GM12878 (cell line): ENCODE results near the gene PCDHA4. TPM values are rescaled to one million over a fixed set of nuclear protein-coding genes. Genes with fewer than 3 reads are reported as not detected.
"Not testable (repeated sequence)": the region's sequence is repeated elsewhere in the genome, so short reads cannot be mapped to it uniquely, and the experiment has no call there.

Experiments used
- ATAC-seq: fragments of 200-7000 bp; cut with Tn5 transposase; 3 replicates; pipeline ENCODE4 v1.9.1; 2020; ENCODE audit warnings: mild to moderate bottlenecking, moderate library complexity
- BruUV-seq: library from RNA; stranded (reverse); fragments of 400-500 nt; replicated peaks from 2 replicates; lab custom pipeline; 2021; lab: Mats Ljungman, UMichigan
- CTCF ChIA-PET: fragments of 300-600 bp; sonication (Branson Sonifier 250); formaldehyde crosslinking; extraction: SDS; loops from one replicate; lab custom pipeline; 2021; ENCODE audit warnings: inconsistent platforms; lab: Yijun Ruan, JAX
- POLR2A ChIA-PET: fragments of 350-600 bp; formaldehyde crosslinking; extraction: SDS; loops from one replicate; lab custom pipeline; 2021; ENCODE audit warnings: inconsistent platforms; lab: Charles Lee
- RAD21 ChIA-PET: fragments of 300-600 bp; sonication (Branson Sonifier 250); formaldehyde crosslinking; loops from one replicate; lab custom pipeline; 2023; ENCODE audit warnings: antibody characterized with exemption; ENCODE audit not compliant: unreplicated experiment; lab: Charles Lee
- SMC1A ChIA-PET: fragments of 300-600 bp; sonication (Branson Sonifier 250); formaldehyde crosslinking; loops from one replicate; lab custom pipeline; 2023; ENCODE audit not compliant: unreplicated experiment, uncharacterized antibody; lab: Charles Lee
- DNase-seq: peaks from one replicate; pipeline ENCODE4 v3.0.0-alpha.2; 2011; ENCODE audit warnings: low read depth, low spot score
- FAIRE-seq: peaks from 3 replicates; lab custom pipeline; 2011; peaks lifted over from hg19 to GRCh38; lab: Jason Lieb, UNC
- H2AFZ ChIP-seq: 2 replicates; pipeline ENCODE4 v1.6.0; 2011; ENCODE audit warnings: low read depth, low read length, control low read depth; ENCODE audit not compliant: control insufficient read depth
- H3K27ac ChIP-seq: 2 replicates; pipeline ENCODE4 v1.5.1; 2011; ENCODE audit warnings: control low read depth; ENCODE audit not compliant: control insufficient read depth, insufficient read depth
- H3K27me3 ChIP-seq, 2 experiments: replicated peaks in 1 of 2; 2 replicates each; pipeline versions ENCODE4 v1.6.0 to v1.6.1; 2011; ENCODE audit warnings: low read length in 1 of 2; ENCODE audit not compliant: control insufficient read depth in 2 of 2, insufficient read depth in 2 of 2
- H3K36me3 ChIP-seq, 2 experiments: 2 replicates each; pipeline ENCODE4 v1.5.1; 2011; ENCODE audit warnings: low read length in 1 of 2; ENCODE audit not compliant: control insufficient read depth in 2 of 2, insufficient read depth in 2 of 2
- H3K4me1 ChIP-seq: 2 replicates; pipeline ENCODE4 v1.6.1; 2011; ENCODE audit warnings: mild to moderate bottlenecking, low read length, moderate library complexity, mixed read lengths; ENCODE audit not compliant: control insufficient read depth, insufficient read depth
- H3K4me2 ChIP-seq: 2 replicates; pipeline ENCODE4 v1.6.0; 2011; ENCODE audit warnings: control low read depth; ENCODE audit not compliant: control insufficient read depth, insufficient read depth
- H3K4me3 ChIP-seq: fragments of 200-600 bp; sonication (generic); 2 replicates; pipeline ENCODE4 v1.5.1; 2016
- H3K79me2 ChIP-seq: 2 replicates; pipeline ENCODE4 v1.6.0; 2011; ENCODE audit warnings: low read length; ENCODE audit not compliant: control insufficient read depth, insufficient read depth
- H3K9ac ChIP-seq: 2 replicates; pipeline ENCODE4 v1.8.0; 2011; ENCODE audit warnings: low read length, control low read depth, mixed read lengths; ENCODE audit not compliant: control insufficient read depth, insufficient read depth
- H3K9me3 ChIP-seq: replicated peaks from 3 replicates; pipeline ENCODE4 v1.5.1; 2011; ENCODE audit warnings: mild to moderate bottlenecking, low read length; ENCODE audit not compliant: control insufficient read depth, insufficient read depth
- H4K20me1 ChIP-seq: 2 replicates; pipeline ENCODE4 v1.6.0; 2011; ENCODE audit not compliant: control insufficient read depth, insufficient read depth
- IRF5 ChIP-seq: fragments of 450-650 bp; IDR thresholded peaks from 2 replicates; pipeline ENCODE4 v1.6.1; 2017; ENCODE audit warnings: borderline replicate concordance
- MYB ChIP-seq: fragments of 150-350 bp; IDR thresholded peaks from 2 replicates; pipeline ENCODE4 v1.6.1; 2014; ENCODE audit warnings: mild to moderate bottlenecking, low read depth, low read length, borderline replicate concordance
- SMAD1 ChIP-seq: fragments of 450-650 bp; IDR thresholded peaks from 2 replicates; pipeline ENCODE4 v1.6.1; 2018; ENCODE audit warnings: mild to moderate bottlenecking, low read depth; ENCODE audit not compliant: partially characterized antibody
- WGBS: methylation state at CpG from one replicate; pipeline ENCODE4 v1.1.6; 2016; ENCODE audit warnings: low lambda C conversion rate; ENCODE audit not compliant: insufficient replicate concordance, insufficient coverage; ENCODE audit errors: missing lambda C conversion rate; 5-methylcytosine and 5-hydroxymethylcytosine counted together
- in situ Hi-C: fragments of 300-500 bp; cut with MboI; formaldehyde crosslinking; loops from 9 replicates; pipeline ENCODE4 v1.14.3; 2018; ENCODE audit warnings: mixed read lengths
- intact Hi-C: fragments of 100-400 bp; cut with micrococcal nuclease; formaldehyde crosslinking; loops from one replicate; pipeline ENCODE4 v1.14.2; 2022; ENCODE audit not compliant: unreplicated experiment
- polyA plus RNA-seq, 11 experiments: library from polyadenylated mRNA; depleted of rRNA in 4 of 11; unstranded in 6 of 11; stranded (reverse) in 5 of 11; fragments of >200 nt; fragmentation: Nextera tagmentation in 4 of 11; fragmentation: Illumina TruSeq in 1 of 11; extraction: Ambion mirVana in 4 of 11; extraction: Trizol in 1 of 11; gene quantifications; 1 replicate in 1 of 11; 2 replicates in 10 of 11; pipeline versions ENCODE4 v1.2.1 to v1.2.3, GENCODE V29; 2011 to 2016; ENCODE audit warnings: inconsistent platforms in 2 of 11, missing spikeins in 2 of 11, low read depth in 1 of 11
- total RNA-seq, 4 experiments: library from RNA; depleted of rRNA in 3 of 4; stranded (reverse); fragments of >200 nt in 3 of 4; fragmentation: Illumina TruSeq in 1 of 4; extraction: Trizol in 1 of 4; gene quantifications; 2 replicates each; pipeline versions ENCODE4 v1.2.1 to v1.2.3, GENCODE V29; 2013 to 2021
- TF ChIP-seq, protein P1 (sequence below): fragments of 450-650 bp; IDR thresholded peaks from 2 replicates; pipeline ENCODE4 v1.6.1; 2018; ENCODE audit warnings: borderline replicate concordance, mild to moderate bottlenecking; ENCODE audit not compliant: partially characterized antibody

The PCDHA4 gene
- total and polyA plus RNA-seq, 10 of the 15 experiments (the other 5 are each of a cell fraction or from before 2014, with no cell fraction given): not detected

- TF ChIP-seq, protein P1, sequence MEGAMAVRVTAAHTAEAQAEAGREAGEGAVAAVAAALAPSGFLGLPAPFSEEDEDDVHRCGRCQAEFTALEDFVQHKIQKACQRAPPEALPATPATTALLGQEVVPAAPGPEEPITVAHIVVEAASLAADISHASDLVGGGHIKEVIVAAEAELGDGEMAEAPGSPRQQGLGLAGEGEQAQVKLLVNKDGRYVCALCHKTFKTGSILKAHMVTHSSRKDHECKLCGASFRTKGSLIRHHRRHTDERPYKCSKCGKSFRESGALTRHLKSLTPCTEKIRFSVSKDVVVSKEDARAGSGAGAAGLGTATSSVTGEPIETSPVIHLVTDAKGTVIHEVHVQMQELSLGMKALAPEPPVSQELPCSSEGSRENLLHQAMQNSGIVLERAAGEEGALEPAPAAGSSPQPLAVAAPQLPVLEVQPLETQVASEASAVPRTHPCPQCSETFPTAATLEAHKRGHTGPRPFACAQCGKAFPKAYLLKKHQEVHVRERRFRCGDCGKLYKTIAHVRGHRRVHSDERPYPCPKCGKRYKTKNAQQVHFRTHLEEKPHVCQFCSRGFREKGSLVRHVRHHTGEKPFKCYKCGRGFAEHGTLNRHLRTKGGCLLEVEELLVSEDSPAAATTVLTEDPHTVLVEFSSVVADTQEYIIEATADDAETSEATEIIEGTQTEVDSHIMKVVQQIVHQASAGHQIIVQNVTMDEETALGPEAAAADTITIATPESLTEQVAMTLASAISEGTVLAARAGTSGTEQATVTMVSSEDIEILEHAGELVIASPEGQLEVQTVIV: no peak
- no peak for TF ChIP-seq SMAD1
- no peak for TF ChIP-seq MYB
- TF ChIP-seq IRF5: no peak
These were observed 36.2 kb downstream of the PCDHA4 start (continued) for GRCh38 chr5:140842798-140843733.

- H3K4me3 ChIP-seq, H3K79me2 ChIP-seq, H4K20me1 ChIP-seq, H3K9ac ChIP-seq, H3K4me1 ChIP-seq, H2AFZ ChIP-seq, FAIRE-seq, ATAC-seq, RAD21 ChIA-PET, H3K27ac ChIP-seq, H3K4me2 ChIP-seq, POLR2A ChIA-PET, intact Hi-C loops, in situ Hi-C loops, SMC1A ChIA-PET, H3K36me3 ChIP-seq, H3K27me3 ChIP-seq, DNase-seq, CTCF ChIA-PET, BruUV-seq, H3K9me3 ChIP-seq: not testable (repeated sequence)
- WGBS: 60% methylated on average over 24 of the region's 48 CpGs
These were observed 41.6 kb downstream of the PCDHA4 start, which contains the start of gene PCDHA9 for GRCh38 chr5:140848139-140849102. Gene PCDHA9 (plus strand): TSS chr5:140848382. CDS start chr5:140848496, 114 bp downstream.

GRCh38 chr5:140849831-140850634, 43.2 kb downstream of the PCDHA4 start:
- RAD21 ChIA-PET, DNase-seq, H3K4me1 ChIP-seq, BruUV-seq, SMC1A ChIA-PET, H3K36me3 ChIP-seq, H3K4me2 ChIP-seq, H3K27me3 ChIP-seq, in situ Hi-C loops, CTCF ChIA-PET, FAIRE-seq, POLR2A ChIA-PET, ATAC-seq, H2AFZ ChIP-seq, H3K4me3 ChIP-seq, H4K20me1 ChIP-seq, intact Hi-C loops, H3K27ac ChIP-seq, H3K9me3 ChIP-seq, H3K9ac ChIP-seq, H3K79me2 ChIP-seq: not testable (repeated sequence)
- 87% methylated on average over 81 of the region's 101 CpGs for WGBS
